Activated naive CD8-positive, alpha-beta T cell treated with anti-CD3 and anti-CD28 coated beads, Interleukin-2, amount 50 U/mL, for 24 hours (primary cell): ENCODE results near the gene HOXD9.
A peak's percentile ranks its signal among the peaks of the same experiment; 100 is the strongest.

ENCODE experiments used
- ATAC-seq: fragments of 150-1000 bp; cut with Tn5 transposase; one replicate; pipeline ENCODE4 v1.10.0; 2021
- DNase-seq: peaks from one replicate; pipeline ENCODE4 v3.0.0; 2021
- H3K27ac Mint-ChIP-seq: one replicate; pipeline ENCODE4 v1.8.0; 2021; ENCODE audit warnings: mild to moderate bottlenecking, mixed read lengths
- H3K27me3 Mint-ChIP-seq: one replicate; pipeline ENCODE4 v1.8.0; 2021; ENCODE audit warnings: mixed read lengths
- H3K36me3 Mint-ChIP-seq: one replicate; pipeline ENCODE4 v1.8.0; 2021; ENCODE audit warnings: low read depth, mixed read lengths
- H3K4me1 Mint-ChIP-seq: one replicate; pipeline ENCODE4 v1.8.0; 2021; ENCODE audit warnings: mixed read lengths
- H3K4me3 Mint-ChIP-seq: one replicate; pipeline ENCODE4 v1.8.0; 2021; ENCODE audit warnings: mild to moderate bottlenecking, moderate library complexity, mixed read lengths
- H3K9me3 Mint-ChIP-seq: one replicate; pipeline ENCODE4 v1.8.0; 2021; ENCODE audit warnings: mixed read lengths

HOXD9 gene

GRCh38 chr2:176091329-176092258 lies 30.9 kb upstream of the HOXD9 start:
- DNase-seq = no peak
- Mint-ChIP-seq H3K27ac (peak overlapping the region; percentile 65), H3K27me3 (peaks cover 92% of the 10 kb centered on the region), H3K9me3 (no peaks in the 10 kb centered on the region), H3K36me3 (peaks cover 4% of the 10 kb centered on the region), H3K4me3 (peak overlapping the region; percentile 50), H3K4me1 (peaks cover 22% of the 10 kb centered on the region)
- ATAC-seq = no peak

GRCh38 chr2:176092270-176093144 lies 30.0 kb upstream of the HOXD9 start, which contains the start of gene HOXD13:
Gene HOXD13 (plus strand): TSS chr2:176092721. CDS start chr2:176092891, 170 bp downstream.
- Mint-ChIP-seq H3K9me3 (no peaks in the 10 kb centered on the region), H3K27ac (peak within 1 kb of the TSS; percentile 65), H3K4me3 (peak within 1 kb of the TSS; percentile 50), H3K36me3 (peaks cover 2% of the 10 kb centered on the region), H3K27me3 (peaks cover 90% of the 10 kb centered on the region), H3K4me1 (peaks cover 28% of the 10 kb centered on the region)
- DNase-seq (no peak), ATAC-seq (no peak)

GRCh38 chr2:176093145-176093897 lies 29.2 kb upstream of the HOXD9 start:
- Mint-ChIP-seq H3K4me1 (peaks cover 30% of the 10 kb centered on the region), H3K27ac (peak overlapping the region; percentile 8), H3K4me3 (no peak overlapping the region), H3K9me3 (no peaks in the 10 kb centered on the region), H3K27me3 (peaks cover 90% of the 10 kb centered on the region), H3K36me3 (no peaks in the 10 kb centered on the region)
- ATAC-seq (no peak), DNase-seq (no peak)

GRCh38 chr2:176093898-176094249 lies 28.6 kb upstream of the HOXD9 start:
- Mint-ChIP-seq H3K4me3 (no peak overlapping the region), H3K27ac (peak overlapping the region; percentile 8), H3K27me3 (peaks cover 89% of the 10 kb centered on the region), H3K9me3 (no peaks in the 10 kb centered on the region), H3K36me3 (no peaks in the 10 kb centered on the region), H3K4me1 (peaks cover 28% of the 10 kb centered on the region)
- DNase-seq (no peak), ATAC-seq (no peak)

GRCh38 chr2:176094349-176094748 lies 28.2 kb upstream of the HOXD9 start:
- H3K9me3 Mint-ChIP-seq = no peaks in the 10 kb centered on the region
- H3K36me3 Mint-ChIP-seq = no peaks in the 10 kb centered on the region
- no peak overlapping the region for H3K27ac Mint-ChIP-seq
- peaks cover 89% of the 10 kb centered on the region for H3K27me3 Mint-ChIP-seq
- DNase-seq = no peak
- no peak overlapping the region for H3K4me3 Mint-ChIP-seq
- peaks cover 28% of the 10 kb centered on the region for H3K4me1 Mint-ChIP-seq
- ATAC-seq = no peak

GRCh38 chr2:176095421-176095820 lies 27.1 kb upstream of the HOXD9 start:
- peaks cover 86% of the 10 kb centered on the region for H3K27me3 Mint-ChIP-seq
- H3K9me3 Mint-ChIP-seq = no peaks in the 10 kb centered on the region
- H3K36me3 Mint-ChIP-seq = no peaks in the 10 kb centered on the region
- ATAC-seq = no peak
- no peak for DNase-seq
- H3K4me3 Mint-ChIP-seq = no peak overlapping the region
- H3K4me1 Mint-ChIP-seq = peaks cover 28% of the 10 kb centered on the region
- H3K27ac Mint-ChIP-seq = no peak overlapping the region

- DNase-seq (no peak), ATAC-seq (no peak)
- H3K27ac Mint-ChIP-seq = no peak overlapping the region
- no peaks in the 10 kb centered on the region for H3K9me3 Mint-ChIP-seq
- H3K36me3 Mint-ChIP-seq = no peaks in the 10 kb centered on the region
- peak overlapping the region; percentile 70 for H3K4me3 Mint-ChIP-seq
- peaks cover 28% of the 10 kb centered on the region for H3K4me1 Mint-ChIP-seq
- peaks cover 86% of the 10 kb centered on the region for H3K27me3 Mint-ChIP-seq
Measured at GRCh38 chr2:176096243-176096985, 26.1 kb upstream of the HOXD9 start.

- Mint-ChIP-seq H3K36me3 (no peaks in the 10 kb centered on the region), H3K4me3 (peak overlapping the region; percentile 70), H3K4me1 (peaks cover 25% of the 10 kb centered on the region), H3K9me3 (no peaks in the 10 kb centered on the region), H3K27me3 (peaks cover 86% of the 10 kb centered on the region), H3K27ac (no peak overlapping the region)
- DNase-seq (peak; percentile 62), ATAC-seq (no peak)
Measured at GRCh38 chr2:176096986-176097819, 25.3 kb upstream of the HOXD9 start.

GRCh38 chr2:176097820-176098365 lies 24.6 kb upstream of the HOXD9 start:
- Mint-ChIP-seq H3K4me3 (peak overlapping the region; percentile 19), H3K9me3 (no peaks in the 10 kb centered on the region), H3K27ac (no peak overlapping the region), H3K36me3 (no peaks in the 10 kb centered on the region), H3K27me3 (peaks cover 92% of the 10 kb centered on the region), H3K4me1 (peaks cover 25% of the 10 kb centered on the region)
- no peak for ATAC-seq
- no peak for DNase-seq

GRCh38 chr2:176098366-176099158 lies 24.0 kb upstream of the HOXD9 start:
- ATAC-seq = no peak
- peaks cover 92% of the 10 kb centered on the region for H3K27me3 Mint-ChIP-seq
- H3K27ac Mint-ChIP-seq = no peak overlapping the region
- DNase-seq = no peak
- H3K9me3 Mint-ChIP-seq = no peaks in the 10 kb centered on the region
- H3K4me1 Mint-ChIP-seq = peaks cover 21% of the 10 kb centered on the region
- H3K4me3 Mint-ChIP-seq = no peak overlapping the region
- no peaks in the 10 kb centered on the region for H3K36me3 Mint-ChIP-seq

GRCh38 chr2:176099159-176099727 lies 23.3 kb upstream of the HOXD9 start:
- H3K4me1 Mint-ChIP-seq = peaks cover 18% of the 10 kb centered on the region
- no peaks in the 10 kb centered on the region for H3K9me3 Mint-ChIP-seq
- ATAC-seq (no peak), DNase-seq (no peak)
- no peaks in the 10 kb centered on the region for H3K36me3 Mint-ChIP-seq
- H3K4me3 Mint-ChIP-seq = no peak overlapping the region
- H3K27ac Mint-ChIP-seq = no peak overlapping the region
- peaks cover 92% of the 10 kb centered on the region for H3K27me3 Mint-ChIP-seq
